ENCODE data around the gene NUCKS1. TPM values are rescaled to one million over a fixed set of nuclear protein-coding genes. Genes with fewer than 3 reads are reported as not detected.

The NUCKS1 gene
- polyA plus RNA-seq, 1 of the 3 experiments (the other 2 are of a cell fraction): 25.4 TPM

GRCh38 chr1:205733438-205734175 is 16.4 kb downstream of the NUCKS1 start:
- Histone ChIP-seq H3K4me1 (ENCODE audit: control insufficient read depth in 1 of 2, insufficient read depth in 2 of 2, low read depth in 1 of 2, low read length in 1 of 2) (no peaks in the 10 kb centered on the region), H3K79me2 (ENCODE audit: insufficient read depth) (peaks cover 100% of the 10 kb centered on the region), H3K4me2 (no peak overlapping the region), H3K9me2 (no peaks in the 10 kb centered on the region), H3K4me3 (ENCODE audit: low read depth in 2 of 2, low read length in 1 of 2) (no peak overlapping the region), H4K20me1 (ENCODE audit: insufficient read depth) (peaks cover 89% of the 10 kb centered on the region), H3K27ac (ENCODE audit: low read depth in 2 of 2, low read length in 1 of 2) (peak overlapping the region in 1 of 2 experiments; percentile 25; a peak in 2 of 4 replicates), H3K9me3 (no peaks in the 10 kb centered on the region), H3K27me3 (ENCODE audit: insufficient read depth) (no peaks in the 10 kb centered on the region), H3K9ac (no peak overlapping the region), H3K36me3 (replicated peaks in 1 of 2; ENCODE audit: control insufficient read depth in 1 of 2, insufficient read depth in 2 of 2, low read length in 1 of 2) (peaks cover 11 to 67% of the 10 kb centered on the region in 2 experiments), H3F3A (replicated peaks; ENCODE audit: insufficient read depth) (peaks cover 36% of the 10 kb centered on the region), H2AFZ (ENCODE audit: low read depth) (no peak overlapping the region)
- WGBS (ENCODE audit: low lambda C conversion rate): 87% methylated on average over 2 of the region's 2 CpGs
- ChIA-PET POLR2A (interaction anchor here (0.6 kb wide), 1 partner anchor 12 kb away, joined by 4 read pairs; no protein-coding TSS in a partner anchor), CTCF (interaction anchor here (1.2 to 2.6 kb wide), 5 partner anchors 23 to 209 kb away, joined by 3 to 13 read pairs (median 5); no protein-coding TSS in a partner anchor)
- TF ChIP-seq NRF1 (IDR thresholded peaks at IDR 0.05; ENCODE audit: low read depth, low read length) (no peak), MEF2A (IDR thresholded peaks at IDR 0.05; ENCODE audit: borderline replicate concordance, low read depth) (no peak), SMC3 (IDR thresholded peaks at IDR 0.05; ENCODE audit: low read depth, low read length) (no peak), EZH2phosphoT487 (IDR thresholded peaks at IDR 0.05; ENCODE audit: borderline replicate concordance, low read depth) (no peak), SIN3A (IDR thresholded peaks at IDR 0.05; ENCODE audit: borderline replicate concordance, low read depth, low read length) (no peak), RXRA (IDR thresholded peaks at IDR 0.05; ENCODE audit: borderline replicate concordance, low read depth) (no peak), ELF1 (IDR thresholded peaks at IDR 0.05) (no peak), RAD21 (IDR thresholded peaks at IDR 0.05; ENCODE audit: low read length) (no peak), FOSL2 (IDR thresholded peaks at IDR 0.05; ENCODE audit: borderline replicate concordance, low read depth) (no peak), YY1 (IDR thresholded peaks at IDR 0.05; ENCODE audit: low read depth) (no peak), EP300 (IDR thresholded peaks at IDR 0.05; ENCODE audit: borderline replicate concordance in 1 of 2, low read depth in 1 of 2, low read length in 1 of 2) (no peak), GABPA (IDR thresholded peaks at IDR 0.05; ENCODE audit: low read depth) (no peak)
- TF ChIP-seq, protein P1, sequence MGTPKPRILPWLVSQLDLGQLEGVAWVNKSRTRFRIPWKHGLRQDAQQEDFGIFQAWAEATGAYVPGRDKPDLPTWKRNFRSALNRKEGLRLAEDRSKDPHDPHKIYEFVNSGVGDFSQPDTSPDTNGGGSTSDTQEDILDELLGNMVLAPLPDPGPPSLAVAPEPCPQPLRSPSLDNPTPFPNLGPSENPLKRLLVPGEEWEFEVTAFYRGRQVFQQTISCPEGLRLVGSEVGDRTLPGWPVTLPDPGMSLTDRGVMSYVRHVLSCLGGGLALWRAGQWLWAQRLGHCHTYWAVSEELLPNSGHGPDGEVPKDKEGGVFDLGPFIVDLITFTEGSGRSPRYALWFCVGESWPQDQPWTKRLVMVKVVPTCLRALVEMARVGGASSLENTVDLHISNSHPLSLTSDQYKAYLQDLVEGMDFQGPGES (IDR thresholded peaks at IDR 0.05; ENCODE audit: low read depth, low read length): no peak
- TF ChIP-seq, protein P2, sequence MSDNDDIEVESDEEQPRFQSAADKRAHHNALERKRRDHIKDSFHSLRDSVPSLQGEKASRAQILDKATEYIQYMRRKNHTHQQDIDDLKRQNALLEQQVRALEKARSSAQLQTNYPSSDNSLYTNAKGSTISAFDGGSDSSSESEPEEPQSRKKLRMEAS (IDR thresholded peaks at IDR 0.05; ENCODE audit: low read depth): no peak
- DNase-seq: no peak

GRCh38 chr1:205729945-205730610 is 19.9 kb downstream of the NUCKS1 start:
- H3K27ac ChIP-seq (ENCODE audit: low read depth in 2 of 2, low read length in 1 of 2): no peak overlapping the region
- POLR2A ChIA-PET: no interaction called here
- no peak for DNase-seq
- no peak overlapping the region for H2AFZ ChIP-seq (ENCODE audit: low read depth)
- H3K4me2 ChIP-seq: no peak overlapping the region
- no peaks in the 10 kb centered on the region for H3K27me3 ChIP-seq (ENCODE audit: insufficient read depth)
- H3F3A ChIP-seq (replicated peaks; ENCODE audit: insufficient read depth): peaks cover 10% of the 10 kb centered on the region
- peaks cover 32 to 71% of the 10 kb centered on the region in 2 experiments for H3K36me3 ChIP-seq (replicated peaks in 1 of 2; ENCODE audit: control insufficient read depth in 1 of 2, insufficient read depth in 2 of 2, low read length in 1 of 2)
- CTCF ChIA-PET: interaction anchor here (0.6 to 3.0 kb wide), 6 partner anchors 8 to 247 kb away, joined by 3 to 13 read pairs (median 6); no protein-coding TSS in a partner anchor
- H3K79me2 ChIP-seq (ENCODE audit: insufficient read depth): peaks cover 100% of the 10 kb centered on the region
- H4K20me1 ChIP-seq (ENCODE audit: insufficient read depth): peaks cover 80% of the 10 kb centered on the region
- no peaks in the 10 kb centered on the region for H3K4me1 ChIP-seq (ENCODE audit: control insufficient read depth in 1 of 2, insufficient read depth in 2 of 2, low read depth in 1 of 2, low read length in 1 of 2)
- H3K4me3 ChIP-seq (ENCODE audit: low read depth in 2 of 2, low read length in 1 of 2): no peak overlapping the region
- no peaks in the 10 kb centered on the region for H3K9me2 ChIP-seq
- 96% methylated on average over 9 of the region's 9 CpGs for WGBS (ENCODE audit: low lambda C conversion rate)
- H3K9ac ChIP-seq: no peak overlapping the region
- no peak for TF ChIP-seq SMC3 (IDR thresholded peaks at IDR 0.05; ENCODE audit: low read depth, low read length)
- no peak for TF ChIP-seq CHD2 (IDR thresholded peaks at IDR 0.05; ENCODE audit: low read length, partially characterized antibody)
- no peak for TF ChIP-seq CTCF (IDR thresholded peaks at IDR 0.05)
- TF ChIP-seq NFIC (IDR thresholded peaks at IDR 0.05; ENCODE audit: borderline replicate concordance): no peak
- TF ChIP-seq RXRA (IDR thresholded peaks at IDR 0.05; ENCODE audit: borderline replicate concordance, low read depth): no peak
- TF ChIP-seq FOXJ3 (CRISPR knock-in tag; IDR thresholded peaks at IDR 0.05): no peak
- TF ChIP-seq, protein P1 (IDR thresholded peaks at IDR 0.05; ENCODE audit: low read depth, low read length): no peak
- TF ChIP-seq MXI1 (IDR thresholded peaks at IDR 0.05; ENCODE audit: low read depth, low read length): no peak
- TF ChIP-seq RAD21 (IDR thresholded peaks at IDR 0.05; ENCODE audit: low read length): no peak
- no peak for TF ChIP-seq POLR2AphosphoS5 (IDR thresholded peaks at IDR 0.05; ENCODE audit: low read depth, low read length)
- TF ChIP-seq RFX5 (IDR thresholded peaks at IDR 0.05; ENCODE audit: low read length): no peak
- no peak for TF ChIP-seq SIN3A (IDR thresholded peaks at IDR 0.05; ENCODE audit: borderline replicate concordance, low read depth, low read length)
- H3K9me3 ChIP-seq: no peaks in the 10 kb centered on the region
